IPS-15b (cell line): Measurements from ENCODE around the gene SELENON.

ENCODE experiments used
- H3K27me3 ChIP-seq: one replicate; pipeline ENCODE4 v1.6.1; 2013; ENCODE audit warnings: low read length; ENCODE audit not compliant: control insufficient read depth, insufficient read depth
- H3K36me3 ChIP-seq: one replicate; pipeline ENCODE4 v1.6.1; 2013; ENCODE audit warnings: low read length; ENCODE audit not compliant: control insufficient read depth, insufficient read depth
- H3K4me1 ChIP-seq: one replicate; pipeline ENCODE4 v1.6.1; 2013; ENCODE audit warnings: mild to moderate bottlenecking, low read length; ENCODE audit not compliant: control insufficient read depth, insufficient read depth
- H3K4me3 ChIP-seq: one replicate; pipeline ENCODE4 v1.5.1; 2013; ENCODE audit warnings: low read depth, low read length
- H3K9ac ChIP-seq: one replicate; pipeline ENCODE4 v1.6.1; 2013; ENCODE audit warnings: low read depth, mild to moderate bottlenecking, low read length
- H3K9me3 ChIP-seq: one replicate; pipeline ENCODE4 v1.6.1; 2013; ENCODE audit warnings: mild to moderate bottlenecking, low read length; ENCODE audit not compliant: control insufficient read depth, insufficient read depth

The SELENON gene

DNA sequence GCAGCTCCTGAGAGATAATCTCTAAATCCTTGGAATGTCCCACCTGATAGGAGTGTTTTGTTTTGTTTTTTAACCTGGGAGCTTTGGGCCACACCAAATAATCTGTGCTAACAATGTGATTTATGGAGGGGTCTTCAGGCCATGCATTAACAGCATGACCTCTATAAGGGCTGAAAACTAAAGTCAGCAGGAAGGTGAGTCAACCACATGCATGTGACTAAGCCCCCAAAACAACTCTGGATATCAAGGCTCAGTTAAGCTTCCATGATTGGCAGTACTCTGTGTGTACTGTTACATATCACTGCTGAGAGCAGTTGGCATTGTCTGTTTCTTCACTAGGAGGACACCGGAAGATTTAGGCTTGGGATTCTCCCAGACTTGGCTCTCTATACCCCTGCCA, 48.5 kb downstream of the SELENON start:
- no peaks in the 10 kb centered on the region for H3K9me3 ChIP-seq
- no peaks in the 10 kb centered on the region for H3K4me1 ChIP-seq
- no peaks in the 10 kb centered on the region for H3K27me3 ChIP-seq
- no peak overlapping the region for H3K9ac ChIP-seq
- no peak overlapping the region for H3K4me3 ChIP-seq
- no peaks in the 10 kb centered on the region for H3K36me3 ChIP-seq

DNA sequence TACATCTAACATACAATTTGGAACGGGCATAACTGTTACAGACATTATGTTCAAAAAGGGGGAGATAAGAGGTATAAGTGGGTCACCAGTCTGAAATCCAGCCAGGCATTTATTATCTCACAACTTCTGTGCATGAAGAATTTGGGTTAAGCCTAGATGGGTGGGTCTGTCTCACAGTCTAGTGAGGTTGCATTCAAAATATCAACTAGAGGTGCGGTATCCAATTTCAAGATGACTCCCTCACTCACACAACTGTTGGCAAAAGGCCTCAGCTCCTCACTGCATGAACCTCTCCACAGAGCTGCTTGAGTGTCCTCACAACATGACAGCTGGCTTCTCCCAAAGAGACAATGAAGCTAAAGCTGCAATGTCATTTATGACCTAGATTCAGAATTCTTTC, 54.6 kb downstream of the SELENON start:
- H3K9ac ChIP-seq: no peak overlapping the region
- no peak overlapping the region for H3K4me3 ChIP-seq
- no peaks in the 10 kb centered on the region for H3K4me1 ChIP-seq
- H3K27me3 ChIP-seq: no peaks in the 10 kb centered on the region
- H3K9me3 ChIP-seq: no peaks in the 10 kb centered on the region
- no peaks in the 10 kb centered on the region for H3K36me3 ChIP-seq

DNA sequence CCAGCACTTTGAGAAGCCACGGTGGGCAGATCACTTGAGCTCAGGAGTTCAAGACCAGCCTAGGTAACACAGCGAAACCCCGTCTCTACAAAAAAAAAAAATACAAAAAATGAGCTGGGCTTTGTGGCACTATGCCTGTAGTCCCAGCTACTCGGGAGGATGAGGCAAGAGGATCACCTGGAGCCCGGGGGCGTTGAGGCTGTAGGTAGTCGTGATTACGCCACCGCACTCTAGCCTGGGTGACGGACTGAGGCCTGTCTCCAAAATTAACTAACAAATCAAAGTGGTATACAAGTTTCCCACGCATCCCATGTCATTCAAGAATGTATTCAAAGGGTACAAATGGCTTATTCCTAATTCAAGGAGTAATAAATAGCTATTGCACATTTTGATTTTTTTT, 56.9 kb downstream of the SELENON start:
- Histone ChIP-seq H3K4me1 (no peaks in the 10 kb centered on the region), H3K9me3 (no peaks in the 10 kb centered on the region), H3K36me3 (no peaks in the 10 kb centered on the region), H3K9ac (no peak overlapping the region), H3K27me3 (no peaks in the 10 kb centered on the region), H3K4me3 (no peak overlapping the region)

DNA sequence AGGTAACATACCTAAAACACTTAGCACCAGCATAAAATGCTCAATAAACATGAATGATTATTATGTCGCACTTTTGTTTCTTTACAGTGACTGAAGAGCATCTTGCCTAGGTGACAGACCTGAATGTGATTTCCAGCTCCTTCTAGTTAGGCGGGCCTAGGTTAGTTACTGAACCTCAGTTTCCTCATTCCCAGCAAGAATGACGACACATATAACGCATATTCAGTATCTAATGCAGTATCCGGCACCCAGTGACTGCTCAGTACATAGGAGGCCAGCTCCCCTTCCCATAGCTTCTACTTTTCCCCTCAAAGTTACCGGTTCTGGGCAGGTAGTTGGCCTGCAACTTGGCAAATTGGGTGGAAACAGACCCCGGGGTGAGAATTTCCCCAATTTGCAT, 58.5 kb downstream of the SELENON start:
- peaks cover 1% of the 10 kb centered on the region for H3K36me3 ChIP-seq
- H3K4me1 ChIP-seq: no peaks in the 10 kb centered on the region
- H3K27me3 ChIP-seq: no peaks in the 10 kb centered on the region

GRCh38 chr1:25858906-25859789, 59.2 kb downstream of the SELENON start, which contains the start of gene AUNIP:
Gene AUNIP (minus strand): TSS chr1:25859457. CDS start chr1:25859357, 100 bp downstream.
- Histone ChIP-seq H3K9me3 (no peaks in the 10 kb centered on the region), H3K4me3 (peak within 1 kb of the TSS; percentile 71), H3K27me3 (no peaks in the 10 kb centered on the region), H3K9ac (peak within 1 kb of the TSS; percentile 67), H3K4me1 (no peaks in the 10 kb centered on the region), H3K36me3 (peaks cover 3% of the 10 kb centered on the region)

More for the DNA sequence above, 58.5 kb downstream of the SELENON start:
- H3K9me3 ChIP-seq: no peaks in the 10 kb centered on the region
- peak overlapping the region; percentile 71 for H3K4me3 ChIP-seq
- peak overlapping the region; percentile 67 for H3K9ac ChIP-seq

- H3K9me3 ChIP-seq: no peaks in the 10 kb centered on the region
- no peak overlapping the region for H3K9ac ChIP-seq
- no peak overlapping the region for H3K4me3 ChIP-seq
- no peaks in the 10 kb centered on the region for H3K4me1 ChIP-seq
- H3K36me3 ChIP-seq: peaks cover 3% of the 10 kb centered on the region
- no peaks in the 10 kb centered on the region for H3K27me3 ChIP-seq
Measured at GRCh38 chr1:25861316-25862286, 61.6 kb downstream of the SELENON start.

DNA sequence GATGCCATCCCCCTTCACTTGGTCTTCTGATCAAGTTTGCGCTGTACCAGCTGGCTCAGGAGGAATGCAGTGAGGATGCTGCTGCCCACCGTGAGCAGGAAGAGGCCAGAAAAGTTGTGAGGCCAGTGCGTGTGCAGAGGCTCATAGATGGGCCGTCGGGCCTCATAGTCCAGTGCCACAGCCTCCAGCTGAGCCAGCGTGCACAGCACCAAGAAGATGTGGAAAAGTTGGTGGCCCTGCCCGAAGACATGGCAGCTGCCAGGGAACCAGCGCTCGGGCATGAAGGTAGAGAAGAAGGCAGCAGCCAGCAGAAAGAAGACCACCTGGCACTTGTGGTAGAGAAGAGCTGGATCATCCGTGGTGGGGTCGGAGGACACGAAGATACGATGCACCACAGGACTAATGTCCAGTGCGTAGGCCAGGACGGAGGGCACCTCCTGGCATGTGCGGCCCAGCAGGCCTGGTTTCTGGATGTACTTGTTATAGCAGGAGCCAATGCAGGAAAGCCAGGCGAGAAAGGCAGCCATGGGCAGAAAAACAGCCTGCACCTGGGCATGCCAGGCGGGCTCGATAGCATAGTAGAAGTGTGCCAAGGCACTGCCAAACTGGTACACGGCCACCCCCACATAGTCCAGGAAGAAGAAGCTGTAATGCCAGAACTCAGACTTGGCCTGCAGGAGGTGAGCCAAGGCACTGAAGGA, 62.9 kb downstream of the SELENON start:
- peaks cover 3% of the 10 kb centered on the region for H3K36me3 ChIP-seq
- peaks cover 8% of the 10 kb centered on the region for H3K4me1 ChIP-seq
- H3K9ac ChIP-seq: no peak overlapping the region
- no peaks in the 10 kb centered on the region for H3K9me3 ChIP-seq
- H3K4me3 ChIP-seq: no peak overlapping the region
- no peaks in the 10 kb centered on the region for H3K27me3 ChIP-seq

- no peak overlapping the region for H3K9ac ChIP-seq
- H3K4me1 ChIP-seq: peaks cover 10% of the 10 kb centered on the region
- H3K9me3 ChIP-seq: no peaks in the 10 kb centered on the region
- H3K36me3 ChIP-seq: peaks cover 3% of the 10 kb centered on the region
- no peak overlapping the region for H3K4me3 ChIP-seq
- no peaks in the 10 kb centered on the region for H3K27me3 ChIP-seq
Measured at GRCh38 chr1:25863486-25864262, 63.7 kb downstream of the SELENON start.

DNA sequence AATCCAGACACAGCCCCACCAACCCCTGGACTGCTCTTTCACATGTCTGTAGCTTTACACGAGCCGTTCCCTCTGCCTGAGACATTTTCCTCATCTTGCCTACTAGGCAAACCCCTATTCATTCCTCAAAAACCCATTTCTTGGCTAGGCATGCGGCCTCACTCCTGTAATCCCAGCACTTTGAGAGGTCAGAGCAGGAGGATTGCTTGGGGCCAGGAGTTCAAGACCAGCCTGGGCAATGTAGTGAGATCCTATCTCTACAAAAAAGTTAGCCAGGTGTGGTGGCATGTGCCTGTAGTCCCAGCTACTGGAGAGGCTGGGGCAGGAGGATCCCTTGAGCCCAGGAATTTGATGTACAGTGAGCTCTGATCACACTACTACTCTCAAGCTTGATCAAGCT, 64.4 kb downstream of the SELENON start:
- H3K4me3 ChIP-seq: no peak overlapping the region
- H3K4me1 ChIP-seq: peaks cover 10% of the 10 kb centered on the region
- no peaks in the 10 kb centered on the region for H3K9me3 ChIP-seq
- peaks cover 3% of the 10 kb centered on the region for H3K36me3 ChIP-seq
- no peaks in the 10 kb centered on the region for H3K27me3 ChIP-seq
- H3K9ac ChIP-seq: no peak overlapping the region

- H3K4me1 ChIP-seq: peaks cover 16% of the 10 kb centered on the region
- H3K4me3 ChIP-seq: no peak overlapping the region
- peaks cover 3% of the 10 kb centered on the region for H3K36me3 ChIP-seq
- no peaks in the 10 kb centered on the region for H3K9me3 ChIP-seq
- H3K27me3 ChIP-seq: no peaks in the 10 kb centered on the region
- no peak overlapping the region for H3K9ac ChIP-seq
Measured at GRCh38 chr1:25866288-25866687, 66.3 kb downstream of the SELENON start.
